ENCODE data around the gene FZD10. TPM values are rescaled to one million over a fixed set of nuclear protein-coding genes. Genes with fewer than 3 reads are reported as not detected.

Gene FZD10
- total RNA-seq, 1 donor: not detected

DNA sequence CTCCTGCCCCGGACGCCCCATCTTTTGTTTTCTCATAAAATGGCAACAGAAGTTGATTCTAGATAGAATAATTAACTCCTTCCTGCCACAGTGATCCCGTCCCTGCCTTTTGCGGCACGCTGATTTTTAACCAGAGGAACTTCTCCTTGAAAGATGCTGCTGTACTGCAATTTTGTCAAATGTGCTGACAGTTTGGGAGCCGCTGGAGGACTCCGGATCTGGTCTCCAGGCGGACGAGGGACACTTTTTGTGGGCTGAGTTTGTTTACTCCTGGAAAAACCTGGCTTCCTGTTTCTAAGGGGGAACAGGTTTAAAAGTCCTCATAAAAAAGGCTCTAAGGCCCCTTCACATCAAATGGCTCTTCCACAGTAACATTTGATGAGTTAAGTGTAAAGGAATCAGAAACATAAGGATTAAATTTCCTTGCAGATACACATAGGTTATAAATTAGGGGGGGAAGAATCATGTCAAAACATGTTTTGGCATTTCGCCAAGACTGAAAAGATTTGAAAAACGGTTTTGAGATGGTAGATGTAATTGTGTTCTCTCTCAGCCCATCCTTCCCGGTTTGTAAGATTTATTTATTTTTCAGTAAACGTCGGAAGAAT, 15.5 kb downstream of the FZD10 start:
- Histone ChIP-seq H3K36me3 (ENCODE audit: insufficient read depth, low read length) (no peaks in the 10 kb centered on the region), H3K79me2 (ENCODE audit: insufficient read depth, low read length) (no peaks in the 10 kb centered on the region), H3K27me3 (ENCODE audit: insufficient read depth, low read length) (no peaks in the 10 kb centered on the region), H3K4me1 (ENCODE audit: insufficient read depth, low read length) (no peaks in the 10 kb centered on the region), H3K4me2 (ENCODE audit: insufficient read depth, low read length) (no peak overlapping the region), H3K4me3 (ENCODE audit: insufficient read depth, low read length) (no peak overlapping the region), H3K9me3 (ENCODE audit: low read depth, low read length) (no peaks in the 10 kb centered on the region), H2AFZ (ENCODE audit: low read length) (no peak overlapping the region), H4K20me1 (ENCODE audit: insufficient read depth, low read length) (no peaks in the 10 kb centered on the region), H3K27ac (ENCODE audit: low read depth, low read length) (no peak overlapping the region)
- TF ChIP-seq, protein P1, sequence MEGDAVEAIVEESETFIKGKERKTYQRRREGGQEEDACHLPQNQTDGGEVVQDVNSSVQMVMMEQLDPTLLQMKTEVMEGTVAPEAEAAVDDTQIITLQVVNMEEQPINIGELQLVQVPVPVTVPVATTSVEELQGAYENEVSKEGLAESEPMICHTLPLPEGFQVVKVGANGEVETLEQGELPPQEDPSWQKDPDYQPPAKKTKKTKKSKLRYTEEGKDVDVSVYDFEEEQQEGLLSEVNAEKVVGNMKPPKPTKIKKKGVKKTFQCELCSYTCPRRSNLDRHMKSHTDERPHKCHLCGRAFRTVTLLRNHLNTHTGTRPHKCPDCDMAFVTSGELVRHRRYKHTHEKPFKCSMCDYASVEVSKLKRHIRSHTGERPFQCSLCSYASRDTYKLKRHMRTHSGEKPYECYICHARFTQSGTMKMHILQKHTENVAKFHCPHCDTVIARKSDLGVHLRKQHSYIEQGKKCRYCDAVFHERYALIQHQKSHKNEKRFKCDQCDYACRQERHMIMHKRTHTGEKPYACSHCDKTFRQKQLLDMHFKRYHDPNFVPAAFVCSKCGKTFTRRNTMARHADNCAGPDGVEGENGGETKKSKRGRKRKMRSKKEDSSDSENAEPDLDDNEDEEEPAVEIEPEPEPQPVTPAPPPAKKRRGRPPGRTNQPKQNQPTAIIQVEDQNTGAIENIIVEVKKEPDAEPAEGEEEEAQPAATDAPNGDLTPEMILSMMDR (IDR thresholded peaks at IDR 0.05; ENCODE audit: extremely low read depth, low read depth, low read length): no peak
- no peak for DNase-seq (ENCODE audit: insufficient read length, low spot score, missing footprints)

DNA sequence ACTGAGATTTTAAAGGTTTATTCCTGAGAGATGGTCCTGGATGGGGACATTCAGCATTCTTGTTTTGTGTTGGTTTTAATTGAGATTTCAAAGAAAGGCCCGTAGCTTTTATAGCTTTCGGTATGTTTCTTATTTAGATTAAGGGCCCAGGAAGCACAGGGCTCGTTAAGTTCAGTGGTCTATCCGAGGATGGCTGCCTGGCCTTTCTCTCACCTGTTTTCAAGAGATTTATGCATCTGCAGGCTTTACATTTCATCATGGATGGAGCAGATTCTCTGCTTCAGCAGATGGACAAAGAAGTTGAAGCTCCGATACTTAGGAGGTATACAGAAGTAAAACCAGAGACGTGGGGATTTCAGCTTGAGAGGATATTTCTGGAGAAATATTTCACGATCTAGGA, 16.0 kb downstream of the FZD10 start:
- Histone ChIP-seq H4K20me1 (ENCODE audit: insufficient read depth, low read length) (no peaks in the 10 kb centered on the region), H3K27ac (ENCODE audit: low read depth, low read length) (no peak overlapping the region), H3K9me3 (ENCODE audit: low read depth, low read length) (no peaks in the 10 kb centered on the region), H3K36me3 (ENCODE audit: insufficient read depth, low read length) (no peaks in the 10 kb centered on the region), H3K4me2 (ENCODE audit: insufficient read depth, low read length) (no peak overlapping the region), H2AFZ (ENCODE audit: low read length) (no peak overlapping the region), H3K4me1 (ENCODE audit: insufficient read depth, low read length) (no peaks in the 10 kb centered on the region), H3K79me2 (ENCODE audit: insufficient read depth, low read length) (no peaks in the 10 kb centered on the region), H3K27me3 (ENCODE audit: insufficient read depth, low read length) (no peaks in the 10 kb centered on the region), H3K4me3 (ENCODE audit: insufficient read depth, low read length) (no peak overlapping the region)
- TF ChIP-seq, protein P1 (IDR thresholded peaks at IDR 0.05; ENCODE audit: extremely low read depth, low read depth, low read length): no peak
- DNase-seq (ENCODE audit: insufficient read length, low spot score, missing footprints): no peak

DNA sequence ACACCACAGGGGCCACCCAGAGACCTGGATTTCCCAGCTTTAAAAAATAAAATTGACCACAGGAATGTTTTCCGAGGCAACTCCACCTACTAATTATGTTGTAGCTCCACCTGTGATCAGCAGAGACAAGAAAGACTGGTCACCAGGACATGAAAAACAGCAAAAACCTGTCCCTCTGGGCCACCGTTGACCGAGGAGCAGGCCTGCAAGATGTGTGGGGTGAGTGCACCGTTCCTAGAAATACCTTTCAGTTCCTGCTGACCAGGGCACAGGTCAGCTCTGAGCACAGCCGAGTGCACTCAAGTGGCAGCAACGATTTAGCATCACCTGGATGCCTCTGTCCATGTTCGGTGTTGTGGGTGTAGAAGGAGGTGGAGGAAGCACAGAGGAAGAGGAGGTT, 16.9 kb downstream of the FZD10 start:
- Histone ChIP-seq H3K4me3 (ENCODE audit: insufficient read depth, low read length) (no peak overlapping the region), H3K4me1 (ENCODE audit: insufficient read depth, low read length) (no peaks in the 10 kb centered on the region), H3K9me3 (ENCODE audit: low read depth, low read length) (no peaks in the 10 kb centered on the region), H3K79me2 (ENCODE audit: insufficient read depth, low read length) (no peaks in the 10 kb centered on the region), H4K20me1 (ENCODE audit: insufficient read depth, low read length) (no peaks in the 10 kb centered on the region), H3K36me3 (ENCODE audit: insufficient read depth, low read length) (no peaks in the 10 kb centered on the region), H3K4me2 (ENCODE audit: insufficient read depth, low read length) (no peak overlapping the region), H3K27me3 (ENCODE audit: insufficient read depth, low read length) (no peaks in the 10 kb centered on the region), H3K27ac (ENCODE audit: low read depth, low read length) (no peak overlapping the region), H2AFZ (ENCODE audit: low read length) (no peak overlapping the region)
- TF ChIP-seq, protein P1 (IDR thresholded peaks at IDR 0.05; ENCODE audit: extremely low read depth, low read depth, low read length): no peak
- no peak for DNase-seq (ENCODE audit: insufficient read length, low spot score, missing footprints)

DNA sequence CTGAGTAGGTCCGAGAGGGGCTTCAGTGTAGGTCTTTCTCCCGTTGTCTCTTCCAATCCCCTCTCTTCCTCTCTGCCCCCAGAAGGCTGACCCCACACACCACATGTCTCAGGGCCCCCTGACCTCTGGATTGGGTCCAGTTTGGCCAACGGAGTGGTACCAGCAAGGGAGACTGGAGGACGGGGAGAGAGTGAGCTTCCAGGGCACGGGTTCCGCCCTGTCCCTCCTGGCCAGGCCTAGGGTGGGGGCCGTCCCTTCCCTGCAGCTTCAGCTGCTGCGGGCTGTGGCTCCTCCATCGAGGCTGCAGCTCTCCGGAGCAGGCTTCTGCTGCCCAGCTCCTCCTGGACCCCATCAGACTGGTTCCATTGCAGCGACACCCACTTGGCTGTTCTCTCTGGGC, 17.4 kb downstream of the FZD10 start:
- Histone ChIP-seq H3K9me3 (ENCODE audit: low read depth, low read length) (no peaks in the 10 kb centered on the region), H3K4me3 (ENCODE audit: insufficient read depth, low read length) (no peak overlapping the region), H4K20me1 (ENCODE audit: insufficient read depth, low read length) (no peaks in the 10 kb centered on the region), H3K4me1 (ENCODE audit: insufficient read depth, low read length) (no peaks in the 10 kb centered on the region), H3K36me3 (ENCODE audit: insufficient read depth, low read length) (no peaks in the 10 kb centered on the region), H3K79me2 (ENCODE audit: insufficient read depth, low read length) (no peaks in the 10 kb centered on the region), H3K4me2 (ENCODE audit: insufficient read depth, low read length) (no peak overlapping the region), H3K27me3 (ENCODE audit: insufficient read depth, low read length) (no peaks in the 10 kb centered on the region), H2AFZ (ENCODE audit: low read length) (no peak overlapping the region), H3K27ac (ENCODE audit: low read depth, low read length) (no peak overlapping the region)
- DNase-seq (ENCODE audit: insufficient read length, low spot score, missing footprints): no peak
- TF ChIP-seq, protein P1 (IDR thresholded peaks at IDR 0.05; ENCODE audit: extremely low read depth, low read depth, low read length): no peak

Data from osteoblast (primary cell).